PC-9 (cell line): ENCODE data around the gene KCNC3.

Experiments used
- CTCF ChIP-seq: fragments of 200-600 bp; sonication (generic); conservative IDR thresholded peaks from 2 replicates; pipeline ENCODE4 v1.6.1; 2017; ENCODE audit warnings: mixed run types, antibody characterized with exemption, mild to moderate bottlenecking, moderate library complexity
- EZH2 ChIP-seq: fragments of 200-600 bp; sonication (generic); IDR thresholded peaks from 2 replicates; pipeline ENCODE4 v1.8.0; 2017; ENCODE audit warnings: antibody characterized with exemption, low read depth

- TF ChIP-seq CTCF, result no peak
- TF ChIP-seq EZH2, result no peak
Observed at GRCh38 chr19:50331994-50332243, 2.7 kb upstream of the KCNC3 start.
